ENCODE measurements around the gene CLCA1. TPM values are rescaled to one million over a fixed set of nuclear protein-coding genes. Genes with fewer than 3 reads are reported as not detected.

CLCA1 gene
- total RNA-seq, 8 experiments from 2014 or later, result 0.09 TPM; not detected in 7

DNA sequence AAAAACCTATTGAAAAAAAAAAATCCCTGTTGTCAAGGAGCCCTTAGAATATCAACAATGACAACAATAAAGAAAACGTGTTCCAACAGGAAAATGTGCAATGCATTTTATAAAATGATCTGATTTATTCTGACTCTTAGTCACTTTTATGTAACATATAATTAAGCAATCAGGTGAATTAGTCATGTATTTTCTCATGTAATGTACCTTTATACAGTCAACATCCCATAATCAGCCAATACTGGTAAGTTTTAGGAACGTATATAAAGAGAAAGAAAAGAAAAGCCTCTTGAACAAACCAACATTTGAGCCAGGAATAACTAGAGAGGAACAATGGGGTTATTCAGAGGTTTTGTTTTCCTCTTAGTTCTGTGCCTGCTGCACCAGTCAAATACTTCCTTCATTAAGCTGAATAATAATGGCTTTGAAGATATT, 78.1 kb downstream of the CLCA1 start, which contains the start of gene CLCA4:
Gene CLCA4 (plus strand): TSS at position 292 of the 435 bp plus-strand sequence. CDS start 42 bp downstream, at position 334.
- Histone ChIP-seq H3K4me3 (no peak within 1 kb of the TSS), H3K27ac (no peak within 1 kb of the TSS), H3K4me1 (replicated peaks in 1 of 2) (peaks cover 0 to under 1% of the 10 kb centered on the region in 2 donors)
- in situ Hi-C loops (cut with MboI; ENCODE audit: low pct_unique_long_range_greater_than_20kb in 2 of 9, low sequenced_read_pairs in 9 of 9, unreplicated experiment in 9 of 9), result no loop called here
- 0 to 68% (median 27%) methylated on average over 1 to 2 of the region's 2 CpGs for WGBS, 10 experiments
- no peak for ATAC-seq (replicated peaks in 6 of 8)

DNA sequence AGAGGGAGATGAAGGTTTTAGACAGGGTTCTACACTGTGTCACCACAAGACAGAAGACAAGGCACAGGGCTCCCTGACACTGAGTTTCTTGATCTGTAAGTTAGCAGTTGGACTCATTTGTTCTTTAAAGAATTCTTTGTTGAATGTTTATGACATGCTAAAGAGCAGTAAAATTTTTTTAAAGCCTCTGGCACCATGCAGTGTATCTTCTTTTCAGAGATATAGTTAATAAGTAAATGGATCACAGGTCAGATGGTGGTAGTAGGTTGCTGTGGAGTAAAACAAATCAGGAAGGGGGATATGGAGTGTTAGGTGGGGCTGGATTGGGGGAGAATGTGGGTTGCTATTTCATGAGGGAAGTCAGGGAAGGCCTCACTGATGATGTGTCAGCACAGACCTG, 80.1 kb downstream of the CLCA1 start:
- Histone ChIP-seq H3K27ac (no peak overlapping the region), H3K4me3 (no peak overlapping the region), H3K4me1 (replicated peaks in 1 of 2) (no peaks in the 10 kb centered on the region)
- no peak for ATAC-seq (replicated peaks in 6 of 8)
- in situ Hi-C loops (cut with MboI; ENCODE audit: low pct_unique_long_range_greater_than_20kb in 2 of 9, low sequenced_read_pairs in 9 of 9, unreplicated experiment in 9 of 9), result no loop called here

Other genes with a start within 250 kb of the CLCA1 start
- gene ODF2L, start 72.6 kb upstream of the CLCA1 start, total RNA-seq, result 10 to 100 TPM; 38.2 to 72.0 (median 53.4) TPM
- gene CLCA2, start 44.8 kb upstream of the CLCA1 start, total RNA-seq, result 100 to 1,000 TPM in 1 of 8 experiments, 1 to 10 TPM in 1, under 1 TPM in 6; under 0.01 to 173 (median 0.36) TPM
- under 1 TPM in 3 of 8 experiments, not detected in 5; 0.36 to 0.46 (median 0.41) TPM for gene CLCA4, start 78.2 kb downstream of the CLCA1 start, total RNA-seq
- gene SH3GLB1, start 235.6 kb downstream of the CLCA1 start, total RNA-seq, result 100 to 1,000 TPM in 1 of 8 experiments, 10 to 100 TPM in 7; 26.8 to 106 (median 74.0) TPM

All from motor neuron (in vitro differentiated cells).